NAMALWA (cell line): Measurements from ENCODE around the gene WWTR1.

ENCODE experiments used
- DNase-seq: peaks from one replicate; pipeline ENCODE4 v3.0.0-alpha.2; 2015; ENCODE audit warnings: low spot score

The WWTR1 gene

GRCh38 chr3:149654188-149654601, 3.6 kb downstream of the WWTR1 start:
- DNase-seq: no peak

GRCh38 chr3:149653564-149653963, 4.3 kb downstream of the WWTR1 start:
- no peak for DNase-seq

GRCh38 chr3:149653136-149653535, 4.7 kb downstream of the WWTR1 start:
- DNase-seq: no peak

GRCh38 chr3:149650828-149651227, 7.0 kb downstream of the WWTR1 start:
- DNase-seq: no peak

GRCh38 chr3:149648525-149648924, 9.3 kb downstream of the WWTR1 start:
- DNase-seq: no peak

GRCh38 chr3:149647812-149648211, 10.0 kb downstream of the WWTR1 start:
- DNase-seq: no peak

- no peak for DNase-seq
Measured at GRCh38 chr3:149647285-149647684, 10.5 kb downstream of the WWTR1 start.

- DNase-seq: no peak
Measured at GRCh38 chr3:149646181-149646766, 11.6 kb downstream of the WWTR1 start.

GRCh38 chr3:149643963-149644362, 13.9 kb downstream of the WWTR1 start:
- DNase-seq: no peak

GRCh38 chr3:149643482-149643798, 14.4 kb downstream of the WWTR1 start:
- no peak for DNase-seq

- no peak for DNase-seq
Measured at GRCh38 chr3:149640976-149641728, 16.7 kb downstream of the WWTR1 start.

- DNase-seq: no peak
Measured at GRCh38 chr3:149639093-149639486, 18.7 kb downstream of the WWTR1 start.

- DNase-seq: no peak
Measured at GRCh38 chr3:149638228-149639092, 19.4 kb downstream of the WWTR1 start.

- DNase-seq: no peak
Measured at GRCh38 chr3:149635396-149635795, 22.4 kb downstream of the WWTR1 start.

- no peak for DNase-seq
Measured at GRCh38 chr3:149634573-149634972, 23.3 kb downstream of the WWTR1 start.

- DNase-seq: no peak
Measured at GRCh38 chr3:149634072-149634471, 23.8 kb downstream of the WWTR1 start.

- DNase-seq: no peak
Measured at GRCh38 chr3:149632225-149632624, 25.6 kb downstream of the WWTR1 start.

- DNase-seq: no peak
Measured at GRCh38 chr3:149630806-149631205, 27.0 kb downstream of the WWTR1 start.

- no peak for DNase-seq
Measured at GRCh38 chr3:149628957-149629670, 28.7 kb downstream of the WWTR1 start.

GRCh38 chr3:149626671-149627070, 31.2 kb downstream of the WWTR1 start:
- no peak for DNase-seq

- DNase-seq: no peak
Measured at GRCh38 chr3:149625795-149626194, 32.0 kb downstream of the WWTR1 start.

- DNase-seq: no peak
Measured at GRCh38 chr3:149623824-149624223, 34.0 kb downstream of the WWTR1 start.
